IMR-90 (cell line): ENCODE data around the gene PYGB. TPM values are rescaled to one million over a fixed set of nuclear protein-coding genes. Genes with fewer than 3 reads are reported as not detected.

Experiments
- ATAC-seq: fragments of 200-7000 bp; cut with Tn5 transposase; 2 replicates; pipeline ENCODE4 v1.9.1; 2020; ENCODE audit warnings: low read depth, mild to moderate bottlenecking, moderate library complexity
- BruUV-seq: library from RNA; stranded (reverse); fragments of 400-500 nt; replicated peaks from 2 replicates; lab custom pipeline; 2021; lab: Mats Ljungman, UMichigan
- CTCF ChIA-PET: fragments of 300-600 bp; formaldehyde crosslinking; extraction: SDS; loops from one replicate; lab custom pipeline; 2021; ENCODE audit warnings: antibody characterized with exemption; lab: Yijun Ruan, JAX
- POLR2A ChIA-PET: fragments of 300-600 bp; sonication (Branson Sonifier 250); formaldehyde crosslinking; loops from one replicate; lab custom pipeline; 2022; ENCODE audit warnings: antibody characterized with exemption; ENCODE audit not compliant: unreplicated experiment; lab: Charles Lee
- DNase-seq: peaks from one replicate; pipeline ENCODE4 v3.0.0; 2013
- H2AFZ ChIP-seq: replicated peaks from 2 replicates; pipeline ENCODE3; 2013; ENCODE audit warnings: low read length, mild to moderate bottlenecking; ENCODE audit not compliant: poor library complexity
- H2AK5ac ChIP-seq: 2 replicates; pipeline ENCODE4 v1.6.1; 2013; ENCODE audit warnings: low read depth, low read length, inconsistent platforms
- H2AK9ac ChIP-seq: replicated peaks from 2 replicates; pipeline ENCODE3; 2013; ENCODE audit warnings: mild to moderate bottlenecking, low read depth, low read length, moderate library complexity; ENCODE audit not compliant: poor library complexity
- H2BK120ac ChIP-seq: 2 replicates; pipeline ENCODE4 v1.6.1; 2013; ENCODE audit warnings: low read depth, low read length, inconsistent platforms
- H2BK15ac ChIP-seq: 3 replicates; pipeline ENCODE4 v1.6.1; 2013; ENCODE audit warnings: low read depth, low read length, inconsistent platforms
- H2BK20ac ChIP-seq: 2 replicates; pipeline ENCODE4 v1.6.1; 2013; ENCODE audit warnings: low read depth, mild to moderate bottlenecking, inconsistent platforms, low read length, moderate library complexity
- H2BK5ac ChIP-seq: 2 replicates; pipeline ENCODE4 v1.6.1; 2013; ENCODE audit warnings: mild to moderate bottlenecking, low read depth, low read length, inconsistent platforms; ENCODE audit not compliant: poor library complexity, severe bottlenecking
- H3K14ac ChIP-seq: replicated peaks from 2 replicates; pipeline ENCODE4 v1.6.1; 2013; ENCODE audit warnings: low read depth, low read length, inconsistent platforms
- H3K18ac ChIP-seq: 2 replicates; pipeline ENCODE4 v1.6.1; 2013; ENCODE audit warnings: low read depth, low read length, control low read depth
- H3K23ac ChIP-seq: 2 replicates; pipeline ENCODE4 v1.6.1; 2013; ENCODE audit warnings: low read depth, low read length, inconsistent platforms
- H3K27ac ChIP-seq: 2 replicates; pipeline ENCODE4 v1.5.1; 2013; ENCODE audit warnings: mild to moderate bottlenecking, control low read depth, low read length; ENCODE audit not compliant: insufficient read depth
- H3K27me3 ChIP-seq: 2 replicates; pipeline ENCODE4 v1.6.1; 2013; ENCODE audit warnings: low read length; ENCODE audit not compliant: control insufficient read depth, insufficient read depth
- H3K36me3 ChIP-seq: 2 replicates; pipeline ENCODE4 v1.6.1; 2013; ENCODE audit warnings: low read length, mixed read lengths; ENCODE audit not compliant: control insufficient read depth, insufficient read depth
- H3K4ac ChIP-seq: 2 replicates; pipeline ENCODE4 v1.6.1; 2013; ENCODE audit warnings: low read depth, low read length, inconsistent platforms
- H3K4me1 ChIP-seq: 2 replicates; pipeline ENCODE4 v1.6.1; 2013; ENCODE audit warnings: low read length, mixed read lengths; ENCODE audit not compliant: control insufficient read depth, insufficient read depth
- H3K4me2 ChIP-seq: 2 replicates; pipeline ENCODE4 v1.6.1; 2013; ENCODE audit warnings: low read depth, mild to moderate bottlenecking, control low read depth, low read length, moderate library complexity
- H3K4me3 ChIP-seq: 2 replicates; pipeline ENCODE4 v1.5.1; 2013; ENCODE audit warnings: low read depth, mild to moderate bottlenecking, control low read depth, low read length, moderate library complexity; ENCODE audit not compliant: insufficient read depth
- H3K56ac ChIP-seq: 2 replicates; pipeline ENCODE4 v1.6.1; 2013; ENCODE audit warnings: low read length, inconsistent platforms; ENCODE audit not compliant: insufficient read depth; ENCODE audit errors: extremely low read depth
- H3K79me1 ChIP-seq, 2 experiments: 2 replicates each; pipeline ENCODE4 v1.6.1; 2013; ENCODE audit warnings: low read length in 2 of 2, inconsistent platforms in 1 of 2, low read depth in 1 of 2
- H3K9ac ChIP-seq: 2 replicates; pipeline ENCODE4 v1.6.1; 2013; ENCODE audit warnings: low read depth, low read length, control low read depth
- H3K9me1 ChIP-seq: 2 replicates; pipeline ENCODE4 v1.6.1; 2013; ENCODE audit warnings: low read length, inconsistent platforms; ENCODE audit not compliant: insufficient read depth
- H3K9me3 ChIP-seq: 2 replicates; pipeline ENCODE4 v1.6.1; 2013; ENCODE audit warnings: low read length; ENCODE audit not compliant: control insufficient read depth, insufficient read depth
- H4K20me1 ChIP-seq: 2 replicates; pipeline ENCODE4 v1.6.1; 2013; ENCODE audit warnings: low read length, inconsistent platforms; ENCODE audit not compliant: insufficient read depth
- H4K5ac ChIP-seq: 2 replicates; pipeline ENCODE4 v1.6.1; 2013; ENCODE audit warnings: mild to moderate bottlenecking, low read depth, low read length, control low read depth
- H4K8ac ChIP-seq, 2 experiments: 2 replicates each; pipeline ENCODE4 v1.6.1; 2013; ENCODE audit warnings: low read depth in 2 of 2, low read length in 2 of 2, control low read depth in 1 of 2, inconsistent platforms in 1 of 2
- H4K91ac ChIP-seq: 2 replicates; pipeline ENCODE4 v1.6.1; 2013; ENCODE audit warnings: low read depth, low read length, inconsistent platforms; ENCODE audit not compliant: insufficient read depth
- CEBPB ChIP-seq: IDR thresholded peaks from 2 replicates; pipeline ENCODE4 v1.6.1; 2012; ENCODE audit warnings: low read depth, low read length, improper control_type of control experiment
- MXI1 ChIP-seq: IDR thresholded peaks from 2 replicates; pipeline ENCODE4 v1.6.1; 2012; ENCODE audit warnings: low read depth, mild to moderate bottlenecking, low read length, moderate library complexity, borderline replicate concordance
- RFX5 ChIP-seq: IDR thresholded peaks from 2 replicates; pipeline ENCODE4 v1.8.0; 2012; ENCODE audit warnings: low read depth, mild to moderate bottlenecking, low read length, moderate library complexity
- WGBS, 2 experiments: methylation state at CpG; one replicate each; pipeline versions ENCODE4 v1.1.5 to v1.1.7; 2013; ENCODE audit warnings: missing lambda C conversion rate in 2 of 2; ENCODE audit not compliant: insufficient read length in 1 of 2; ENCODE audit errors: extremely low coverage in 2 of 2; 5-methylcytosine and 5-hydroxymethylcytosine counted together
- dilution Hi-C: fragments of 300-500 bp; cut with HindIII; formaldehyde crosslinking; loops from one replicate; pipeline ENCODE4 v1.14.3; 2018; ENCODE audit warnings: low sequenced_read_pairs; ENCODE audit not compliant: unreplicated experiment
- in situ Hi-C: fragments of 300-500 bp; cut with MboI; formaldehyde crosslinking; loops from 3 replicates; pipeline ENCODE4 v1.14.3; 2019; ENCODE audit warnings: low sequenced_read_pairs, inconsistent platforms, mixed read lengths
- intact Hi-C: fragments of 100-400 bp; cut with micrococcal nuclease; formaldehyde crosslinking; loops from 2 replicates; pipeline ENCODE4 v1.10.0; 2022
- polyA plus RNA-seq, 3 experiments: library from polyadenylated mRNA; depleted of rRNA; stranded (reverse); fragments of >200 nt; gene quantifications; 2 replicates each; pipeline ENCODE4 v1.2.3, GENCODE V29; 2012; ENCODE audit warnings: low replicate concordance in 1 of 3
- total RNA-seq: library from RNA; depleted of rRNA; stranded (reverse); fragments of >200 nt; gene quantifications from 2 replicates; pipeline ENCODE4 v1.2.3, GENCODE V29; 2012

The PYGB gene
- total and polyA plus RNA-seq, 2 of the 4 experiments (the other 2 are of a cell fraction) = 72.4 to 83.1 TPM

GRCh38 chr20:25206548-25206947 lies 41.3 kb upstream of the PYGB start:
- 100% methylated on average over 2 of the region's 8 CpGs; no CpG with 5 or more reads in 1 of the 2 experiments for WGBS, 2 experiments
- Histone ChIP-seq H3K56ac (no peak overlapping the region), H2BK120ac (no peak overlapping the region), H4K91ac (no peak overlapping the region), H2AK5ac (no peak overlapping the region), H3K9ac (no peak overlapping the region), H3K79me1 (peaks cover 26 to 53% of the 10 kb centered on the region in 2 experiments), H2BK5ac (no peak overlapping the region), H4K5ac (no peak overlapping the region), H3K9me3 (no peaks in the 10 kb centered on the region), H3K4me1 (peaks cover 3% of the 10 kb centered on the region; the same call in 1 of the 2 replicates), H3K4ac (no peak overlapping the region), H3K4me2 (no peak overlapping the region), H3K18ac (no peak overlapping the region), H3K23ac (no peak overlapping the region), H3K27me3 (no peaks in the 10 kb centered on the region), H2BK20ac (no peak overlapping the region), H2BK15ac (no peak overlapping the region), H4K8ac (no peak overlapping the region), H3K14ac (no peak overlapping the region), H2AK9ac (no peak overlapping the region), H3K4me3 (no peak overlapping the region), H3K27ac (no peak overlapping the region), H3K9me1 (peaks cover 10% of the 10 kb centered on the region; the same call in 1 of the 2 replicates), H4K20me1 (peaks cover 4% of the 10 kb centered on the region), H3K36me3 (peaks cover 3% of the 10 kb centered on the region), H2AFZ (no peak overlapping the region)
- intact Hi-C loops (no loop called here), dilution Hi-C loops (no loop called here), in situ Hi-C loops (no loop called here)
- ChIA-PET POLR2A (no interaction called here), CTCF (no interaction called here)
- no TSS peak for BruUV-seq
- TF ChIP-seq CEBPB (no peak), RFX5 (no peak), MXI1 (no peak)
- ATAC-seq = no peak
- no peak for DNase-seq
